Bronchial epithelial cell (primary cell): Measurements from ENCODE around the gene AHI1. TPM values are rescaled to one million over a fixed set of nuclear protein-coding genes. Genes with fewer than 3 reads are reported as not detected.
A peak's percentile ranks its signal among the peaks of the same experiment; 100 is the strongest.

Source experiments
- DNase-seq: peaks from one replicate; pipeline ENCODE4 v3.0.0-alpha.2; 2010; ENCODE audit warnings: low read depth
- FAIRE-seq: peaks from 2 replicates; lab custom pipeline; 2011; peaks lifted over from hg19 to GRCh38; lab: Jason Lieb, UNC
- H3K27me3 ChIP-seq: 2 replicates; pipeline ENCODE4 v1.5.1; 2011; ENCODE audit warnings: low read length; ENCODE audit not compliant: control insufficient read depth, insufficient read depth
- H3K36me3 ChIP-seq: 2 replicates; pipeline ENCODE4 v1.5.1; 2011; ENCODE audit warnings: low read length; ENCODE audit not compliant: control insufficient read depth, insufficient read depth
- H3K4me3 ChIP-seq: 2 replicates; pipeline ENCODE4 v1.5.1; 2011; ENCODE audit warnings: mild to moderate bottlenecking, low read depth, low read length, control low read depth
- CTCF ChIP-seq: IDR thresholded peaks from 2 replicates; pipeline ENCODE4 v1.5.1; 2011; ENCODE audit warnings: mild to moderate bottlenecking, moderate library complexity, low read length, control low read depth, inconsistent platforms; ENCODE audit not compliant: insufficient read depth, severe bottlenecking
- total RNA-seq: library from RNA; depleted of rRNA; stranded (reverse); fragments of >200 nt; gene quantifications from 2 replicates; pipeline ENCODE4 v1.2.1, GENCODE V29; 2014

AHI1 gene
- total RNA-seq: 5.5 and 7.8 TPM in 2 replicates

GRCh38 chr6:135497412-135498184, at the start of gene AHI1:
TSS of gene AHI1 (minus strand) at chr6:135497740. CDS start at chr6:135492237, 5,503 bp downstream.
- FAIRE-seq: no peak
- H3K36me3 ChIP-seq: no peaks in the 10 kb centered on the region
- no peaks in the 10 kb centered on the region for H3K27me3 ChIP-seq
- TF ChIP-seq CTCF: no peak
- DNase-seq: peak; percentile 74
- peak within 1 kb of the TSS; percentile 94 for H3K4me3 ChIP-seq

- DNase-seq: no peak
- TF ChIP-seq CTCF: no peak
- peaks cover 1% of the 10 kb centered on the region for H3K27me3 ChIP-seq
- no peak for FAIRE-seq
- no peaks in the 10 kb centered on the region for H3K36me3 ChIP-seq
- no peak overlapping the region for H3K4me3 ChIP-seq
These were observed 49.3 kb upstream of the AHI1 start for GRCh38 chr6:135546680-135547418.

- FAIRE-seq: no peak
These were observed 48.7 kb upstream of the AHI1 start for GRCh38 chr6:135546206-135546605.

GRCh38 chr6:135540207-135540840, 42.8 kb upstream of the AHI1 start:
- Histone ChIP-seq H3K27me3 (no peaks in the 10 kb centered on the region), H3K36me3 (no peaks in the 10 kb centered on the region), H3K4me3 (no peak overlapping the region)
- no peak for FAIRE-seq
- no peak for DNase-seq
- TF ChIP-seq CTCF: no peak

More at GRCh38 chr6:135546206-135546605, 48.7 kb upstream of the AHI1 start:
- Histone ChIP-seq H3K36me3 (no peaks in the 10 kb centered on the region), H3K27me3 (peaks cover 1% of the 10 kb centered on the region), H3K4me3 (no peak overlapping the region)
- no peak for DNase-seq
- TF ChIP-seq CTCF: no peak

- no peak overlapping the region for H3K4me3 ChIP-seq
- no peaks in the 10 kb centered on the region for H3K36me3 ChIP-seq
- FAIRE-seq (no peak), DNase-seq (peak; percentile 92)
- no peaks in the 10 kb centered on the region for H3K27me3 ChIP-seq
- TF ChIP-seq CTCF: no peak
These were observed 40.3 kb upstream of the AHI1 start for GRCh38 chr6:135537741-135538301.
